SK-N-SH treated with all-trans-retinoic acid at 6 μM for 48 hours (cell line): Measurements from ENCODE around the gene ATP6V1F.

ENCODE experiments used
- ATAC-seq: fragments of 200-7000 bp; cut with Tn5 transposase; 3 replicates; pipeline ENCODE4 v1.9.1; 2020; ENCODE audit warnings: mild to moderate bottlenecking, moderate library complexity
- ARNTL ChIP-seq: fragments of 450-650 bp; formaldehyde crosslinking; IDR thresholded peaks from 2 replicates; pipeline ENCODE4 v1.5.0; 2020; ENCODE audit warnings: low read depth, mild to moderate bottlenecking, moderate library complexity, borderline replicate concordance
- BACH2 ChIP-seq: fragments of 250-450 bp; sonication (Bioruptor Pico); IDR thresholded peaks from 2 replicates; pipeline ENCODE4 v1.9.0; 2021; ENCODE audit warnings: mild to moderate bottlenecking, borderline replicate concordance
- CREB5 ChIP-seq: fragments of 250-450 bp; sonication (Bioruptor Pico); IDR thresholded peaks from 2 replicates; pipeline ENCODE4 v1.5.1; 2020; ENCODE audit warnings: low read depth, mild to moderate bottlenecking, moderate library complexity
- CSDC2 ChIP-seq: fragments of 250-450 bp; sonication (Bioruptor Pico); IDR thresholded peaks from 2 replicates; pipeline ENCODE4 v1.5.0; 2020; ENCODE audit warnings: mild to moderate bottlenecking, moderate library complexity
- CSRNP3 ChIP-seq: fragments of 250-450 bp; sonication (Bioruptor Pico); IDR thresholded peaks from 2 replicates; pipeline ENCODE4 v1.5.1; 2021; ENCODE audit warnings: mild to moderate bottlenecking, moderate library complexity
- ESRRG ChIP-seq: fragments of 250-450 bp; sonication (Bioruptor Pico); IDR thresholded peaks from 2 replicates; pipeline ENCODE4 v1.6.1; 2021; ENCODE audit warnings: mild to moderate bottlenecking
- GLIS3 ChIP-seq: fragments of 250-450 bp; sonication (Bioruptor Pico); IDR thresholded peaks from 2 replicates; pipeline ENCODE4 v1.5.0; 2020; ENCODE audit warnings: mild to moderate bottlenecking, moderate library complexity
- ISL1 ChIP-seq: fragments of 250-450 bp; sonication (Bioruptor Pico); IDR thresholded peaks from 2 replicates; pipeline ENCODE4 v2.1.2; 2022; ENCODE audit warnings: mild to moderate bottlenecking, moderate library complexity
- OSR1 ChIP-seq: fragments of 250-450 bp; sonication (Bioruptor Pico); IDR thresholded peaks from 2 replicates; pipeline ENCODE4 v1.8.0; 2022; ENCODE audit warnings: moderate library complexity, mild to moderate bottlenecking, inconsistent platforms
- PATZ1 ChIP-seq: fragments of 250-450 bp; sonication (Bioruptor Pico); IDR thresholded peaks from 2 replicates; pipeline ENCODE4 v1.8.0; 2020; ENCODE audit warnings: mild to moderate bottlenecking, moderate library complexity, borderline replicate concordance
- POU6F1 ChIP-seq: fragments of 250-450 bp; sonication (Bioruptor Pico); IDR thresholded peaks from 2 replicates; pipeline ENCODE4 v1.8.0; 2021; ENCODE audit warnings: low read depth, mild to moderate bottlenecking, moderate library complexity, borderline replicate concordance
- PPARA ChIP-seq: fragments of 250-450 bp; sonication (Bioruptor Pico); IDR thresholded peaks from 2 replicates; pipeline ENCODE4 v1.5.0; 2020; ENCODE audit warnings: mild to moderate bottlenecking, borderline replicate concordance
- RARB ChIP-seq: fragments of 250-450 bp; sonication (Bioruptor Pico); IDR thresholded peaks from 2 replicates; pipeline ENCODE4 v1.8.0; 2021; ENCODE audit warnings: mild to moderate bottlenecking, moderate library complexity
- SNAI2 ChIP-seq: fragments of 250-450 bp; sonication (Bioruptor Pico); IDR thresholded peaks from 2 replicates; pipeline ENCODE4 v1.5.0; 2020; ENCODE audit warnings: mild to moderate bottlenecking, moderate library complexity
- TCF4 ChIP-seq: fragments of 250-450 bp; sonication (Bioruptor Pico); IDR thresholded peaks from 2 replicates; pipeline ENCODE4 v1.8.0; 2021; ENCODE audit warnings: mild to moderate bottlenecking, moderate library complexity, borderline replicate concordance
- TOX ChIP-seq: fragments of 250-450 bp; sonication (Bioruptor Pico); IDR thresholded peaks from 2 replicates; pipeline ENCODE4 v1.8.0; 2021; ENCODE audit warnings: mild to moderate bottlenecking, moderate library complexity, borderline replicate concordance
- TSHZ2 ChIP-seq: fragments of 250-450 bp; sonication (Bioruptor Pico); IDR thresholded peaks from 2 replicates; pipeline ENCODE4 v1.5.0; 2020; ENCODE audit warnings: mild to moderate bottlenecking, moderate library complexity
- ZC3H10 ChIP-seq: fragments of 250-450 bp; sonication (Bioruptor Pico); IDR thresholded peaks from 2 replicates; pipeline ENCODE4 v1.5.1; 2021; ENCODE audit warnings: mild to moderate bottlenecking, moderate library complexity
- ZFP3 ChIP-seq: fragments of 250-450 bp; sonication (Bioruptor Pico); IDR thresholded peaks from 2 replicates; pipeline ENCODE4 v1.5.0; 2020; ENCODE audit warnings: mild to moderate bottlenecking, moderate library complexity
- ZFP30 ChIP-seq: fragments of 450-650 bp; formaldehyde crosslinking; IDR thresholded peaks from 2 replicates; pipeline ENCODE4 v1.5.0; 2022; ENCODE audit warnings: mild to moderate bottlenecking, moderate library complexity
- ZNF565 ChIP-seq: fragments of 450-650 bp; formaldehyde crosslinking; conservative IDR thresholded peaks from 2 replicates; pipeline ENCODE4 v1.5.0; 2020; ENCODE audit warnings: low read depth, mild to moderate bottlenecking, moderate library complexity
- ZNF70 ChIP-seq: fragments of 450-650 bp; formaldehyde crosslinking; IDR thresholded peaks from 2 replicates; pipeline ENCODE4 v1.5.0; 2020; ENCODE audit warnings: mild to moderate bottlenecking, moderate library complexity
- ZNF8 ChIP-seq: fragments of 450-650 bp; formaldehyde crosslinking; IDR thresholded peaks from 2 replicates; pipeline ENCODE4 v1.5.0; 2020; ENCODE audit warnings: mild to moderate bottlenecking, moderate library complexity

ATP6V1F gene

GRCh38 chr7:128885370-128886187, 22.9 kb downstream of the ATP6V1F start:
- no peak for TF ChIP-seq CSRNP3
- TF ChIP-seq ZC3H10 (CRISPR knock-in tag): no peak
- no peak for TF ChIP-seq BACH2 (CRISPR knock-in tag)
- no peak for TF ChIP-seq ISL1 (CRISPR knock-in tag)
- no peak for TF ChIP-seq ZFP3
- no peak for TF ChIP-seq PATZ1 (CRISPR knock-in tag)
- no peak for TF ChIP-seq ZFP30 (CRISPR knock-in tag)
- TF ChIP-seq RARB (CRISPR knock-in tag): no peak
- no peak for TF ChIP-seq TOX (CRISPR knock-in tag)
- no peak for TF ChIP-seq PPARA
- no peak for TF ChIP-seq ESRRG (CRISPR knock-in tag)
- no peak for TF ChIP-seq TSHZ2 (CRISPR knock-in tag)
- no peak for TF ChIP-seq CREB5 (CRISPR knock-in tag)
- no peak for TF ChIP-seq POU6F1 (CRISPR knock-in tag)
- no peak for TF ChIP-seq OSR1 (CRISPR knock-in tag)
- TF ChIP-seq GLIS3 (CRISPR knock-in tag): no peak
- TF ChIP-seq ZNF8 (CRISPR knock-in tag): no peak
- no peak for TF ChIP-seq ZNF70 (CRISPR knock-in tag)
- no peak for TF ChIP-seq ARNTL
- TF ChIP-seq CSDC2 (CRISPR knock-in tag): no peak
- no peak for ATAC-seq

- no peak for ATAC-seq
- TF ChIP-seq TCF4 (CRISPR knock-in tag) (no peak), ZFP30 (CRISPR knock-in tag) (no peak), RARB (CRISPR knock-in tag) (no peak), BACH2 (CRISPR knock-in tag) (no peak), ZC3H10 (CRISPR knock-in tag) (no peak), OSR1 (CRISPR knock-in tag) (no peak), ISL1 (CRISPR knock-in tag) (no peak), ZNF565 (CRISPR knock-in tag) (no peak), TOX (CRISPR knock-in tag) (no peak), SNAI2 (CRISPR knock-in tag) (no peak), CSDC2 (CRISPR knock-in tag) (no peak), ZFP3 (no peak), ARNTL (no peak), CREB5 (CRISPR knock-in tag) (no peak), ZNF8 (CRISPR knock-in tag) (no peak), TSHZ2 (CRISPR knock-in tag) (no peak), GLIS3 (CRISPR knock-in tag) (no peak), ZNF70 (CRISPR knock-in tag) (no peak)
These were observed 23.9 kb downstream of the ATP6V1F start for GRCh38 chr7:128886391-128887168.
